Measurements from ENCODE around the gene GAN.

DNA sequence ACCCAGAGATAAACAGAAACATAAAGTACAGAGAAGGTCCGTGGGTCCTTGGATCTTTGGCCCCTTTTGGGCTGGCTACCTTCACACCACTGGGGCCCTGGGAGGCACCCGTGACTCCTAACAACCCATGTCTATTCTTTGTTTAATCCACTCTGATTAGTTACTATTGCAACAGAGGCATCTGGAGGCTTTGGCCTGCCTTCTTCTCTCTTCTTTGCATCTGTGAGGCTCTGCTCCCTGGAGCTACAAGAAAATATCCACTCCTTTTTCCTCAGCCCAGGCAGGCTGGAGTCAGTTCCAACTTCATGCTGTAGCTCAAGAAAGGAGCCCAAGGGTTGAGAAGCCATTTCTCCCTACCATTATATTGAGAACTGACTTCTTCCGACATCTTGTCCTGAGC is 120.3 kb downstream of the GAN start:
- TF ChIP-seq POLR2A (IDR thresholded peaks at IDR 0.05; ENCODE audit: low read depth, low read length) = no peak
- TF ChIP-seq TAF1 (IDR thresholded peaks at IDR 0.05; ENCODE audit: borderline replicate concordance, low read depth, low read length) = no peak
